Rectal smooth muscle tissue (tissue), 1 donor: Measurements from ENCODE around the gene DDX46.
"Not testable (repeated sequence)": the region's sequence is repeated elsewhere in the genome, so short reads cannot be mapped to it uniquely, and the experiment has no call there.

ENCODE experiments used
- H3K27ac ChIP-seq: one replicate; pipeline ENCODE4 v1.7.0; 2013; ENCODE audit warnings: low read depth, low read length, inconsistent platforms
- H3K27me3 ChIP-seq: one replicate; pipeline ENCODE4 v1.7.0; 2013; ENCODE audit warnings: low read length; ENCODE audit not compliant: control insufficient read depth, insufficient read depth
- H3K36me3 ChIP-seq: one replicate; pipeline ENCODE4 v1.7.0; 2013; ENCODE audit warnings: low read length; ENCODE audit not compliant: control insufficient read depth, insufficient read depth
- H3K4me1 ChIP-seq: one replicate; pipeline ENCODE4 v1.7.0; 2013; ENCODE audit warnings: low read length; ENCODE audit not compliant: control insufficient read depth, insufficient read depth
- H3K4me3 ChIP-seq: one replicate; pipeline ENCODE4 v1.7.0; 2013; ENCODE audit warnings: low read length
- H3K9ac ChIP-seq: one replicate; pipeline ENCODE4 v1.7.0; 2013; ENCODE audit warnings: low read length

DDX46 gene

DNA sequence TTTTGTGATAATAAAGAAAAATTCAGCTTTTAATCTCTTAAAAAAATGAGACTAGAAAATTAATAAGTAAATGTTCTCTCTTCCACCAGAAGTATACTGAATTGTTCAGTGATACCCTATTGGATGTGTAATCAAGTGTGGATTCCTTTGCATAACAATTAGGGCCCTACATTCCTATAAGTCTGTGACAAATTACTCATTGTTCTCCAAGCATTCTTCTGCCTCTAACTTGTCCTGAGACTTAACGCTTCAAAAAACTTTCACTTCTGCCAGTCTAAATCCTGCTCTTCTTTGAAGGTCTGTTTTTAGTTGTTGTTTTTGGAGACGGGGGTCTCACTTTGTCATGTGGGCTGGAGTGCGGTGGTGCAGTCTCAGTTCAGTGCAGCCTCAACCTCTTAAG is 9.2 kb upstream of the DDX46 start:
- Histone ChIP-seq H3K27me3 (no peaks in the 10 kb centered on the region), H3K9ac (no peak overlapping the region), H3K36me3 (peaks cover 2% of the 10 kb centered on the region), H3K4me3 (no peak overlapping the region), H3K4me1 (no peaks in the 10 kb centered on the region), H3K27ac (no peak overlapping the region)

DNA sequence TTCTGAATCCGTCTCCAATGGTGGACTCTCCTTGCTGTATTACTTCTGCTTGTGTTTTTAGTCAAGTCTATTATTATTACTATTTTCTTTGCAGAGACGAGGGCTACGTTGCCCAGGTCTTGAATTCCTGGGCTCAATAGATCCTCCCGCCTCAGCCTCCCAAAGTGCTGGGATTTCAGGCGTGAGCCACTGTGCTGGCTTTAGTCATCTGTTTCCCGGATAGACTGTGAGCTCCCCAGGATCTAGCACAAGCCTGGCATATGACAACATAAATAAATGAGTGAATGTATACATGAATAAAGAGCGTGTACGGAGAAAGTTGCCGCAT is 439 bp upstream of the DDX46 start:
- H3K27ac ChIP-seq = no peak overlapping the region
- H3K27me3 ChIP-seq = no peaks in the 10 kb centered on the region
- peak overlapping the region; percentile 98 for H3K4me3 ChIP-seq
- H3K4me1 ChIP-seq = peaks cover 8% of the 10 kb centered on the region
- peak overlapping the region; percentile 19 for H3K9ac ChIP-seq
- no peaks in the 10 kb centered on the region for H3K36me3 ChIP-seq

DNA sequence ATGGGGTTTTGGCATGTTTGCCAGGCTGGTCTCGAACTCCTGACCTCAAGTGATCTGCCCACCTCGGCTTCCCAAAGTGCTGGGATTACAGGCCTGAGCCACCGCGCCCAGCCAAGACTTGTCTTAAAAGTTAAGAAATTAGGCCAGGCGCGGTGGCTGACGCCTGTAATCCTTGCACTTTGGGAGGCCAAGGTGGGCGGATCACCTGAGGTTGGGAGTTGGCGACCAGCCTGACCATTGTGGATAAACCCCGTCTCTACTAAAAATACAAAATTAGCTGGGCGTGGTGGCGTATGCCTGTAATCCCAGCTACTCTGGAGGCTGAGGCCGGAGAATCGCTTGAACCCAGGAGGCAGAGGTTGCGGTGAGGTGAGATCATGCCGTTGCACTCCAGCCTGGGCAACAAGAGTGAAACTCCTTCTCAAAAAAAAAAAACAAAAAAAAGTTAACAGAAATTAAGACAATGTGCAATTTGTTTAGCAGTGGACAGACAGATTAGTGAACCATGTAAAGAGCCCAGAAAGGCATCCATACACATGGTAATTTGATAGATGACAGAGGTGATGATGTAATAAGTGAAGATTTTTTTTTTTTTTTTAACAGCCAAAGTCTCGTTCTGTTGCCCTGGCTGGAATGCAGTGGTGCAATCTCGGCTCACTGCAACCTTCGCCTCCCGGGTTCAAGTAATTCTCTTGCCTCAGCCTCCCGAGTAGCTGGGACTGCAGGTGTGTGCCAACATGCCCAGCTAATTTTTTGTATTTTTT is 9.1 kb downstream of the DDX46 start:
- H3K9ac ChIP-seq, H3K4me1 ChIP-seq, H3K27ac ChIP-seq, H3K27me3 ChIP-seq, H3K4me3 ChIP-seq: not testable (repeated sequence)
- peaks cover 12% of the 10 kb centered on the region for H3K36me3 ChIP-seq

DNA sequence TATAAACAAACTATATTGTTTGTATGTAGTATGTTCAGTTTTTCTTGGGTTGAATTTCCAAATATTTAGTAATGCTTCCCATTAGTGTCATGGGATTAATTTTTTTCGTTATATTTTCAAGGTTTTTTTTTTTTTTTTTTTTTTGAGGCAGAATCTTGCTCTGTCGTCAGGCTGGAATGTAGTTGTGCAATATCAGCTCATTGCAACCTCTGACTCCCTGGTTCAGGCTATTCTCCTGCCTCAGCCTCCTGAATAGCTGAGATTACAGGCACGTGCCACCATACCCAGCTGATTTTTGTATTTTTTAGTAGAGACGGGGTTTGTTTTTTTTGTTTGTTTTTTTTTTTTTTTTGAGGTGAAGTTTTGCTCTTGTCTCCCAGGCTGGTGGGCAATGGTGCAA is 10.6 kb downstream of the DDX46 start:
- no peak overlapping the region for H3K27ac ChIP-seq
- H3K4me3 ChIP-seq = no peak overlapping the region
- no peaks in the 10 kb centered on the region for H3K4me1 ChIP-seq
- H3K27me3 ChIP-seq = no peaks in the 10 kb centered on the region
- peaks cover 16% of the 10 kb centered on the region for H3K36me3 ChIP-seq
- H3K9ac ChIP-seq = no peak overlapping the region

DNA sequence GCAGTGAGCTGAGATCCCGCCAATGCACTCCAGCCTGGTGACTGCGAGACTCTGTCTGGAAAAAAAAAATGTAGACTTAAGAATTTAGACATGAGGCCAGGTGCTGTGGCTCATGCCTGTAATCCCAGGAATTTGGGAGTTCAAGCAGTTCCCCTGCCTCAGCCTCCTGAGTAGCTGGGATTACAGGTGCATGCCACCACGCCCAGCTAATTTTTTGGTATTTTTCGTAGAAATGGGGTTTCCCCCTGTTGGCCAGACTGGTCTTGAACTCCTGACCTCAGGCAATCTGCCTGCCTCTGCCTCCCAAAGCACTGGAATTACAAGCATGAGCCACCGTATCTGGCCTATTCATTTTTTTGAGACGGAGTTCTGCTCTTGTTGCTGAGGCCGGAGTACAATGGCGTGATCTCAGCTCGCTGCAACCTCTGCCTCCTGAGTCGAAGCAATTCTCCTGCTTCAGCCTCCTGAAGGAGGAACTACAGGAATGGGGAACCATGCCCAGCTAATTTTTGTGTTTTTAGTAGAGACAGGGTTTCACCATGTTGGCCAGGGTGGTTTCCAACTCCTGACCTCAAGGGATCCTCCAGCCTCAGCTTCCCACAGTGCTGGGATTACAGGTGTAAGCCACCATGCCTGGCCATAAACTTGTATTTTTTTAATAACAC is 14.0 kb downstream of the DDX46 start:
- Histone ChIP-seq H3K36me3 (peaks cover 17% of the 10 kb centered on the region), H3K4me3 (no peak overlapping the region), H3K9ac (no peak overlapping the region), H3K27ac (no peak overlapping the region), H3K4me1 (no peaks in the 10 kb centered on the region), H3K27me3 (no peaks in the 10 kb centered on the region)

DNA sequence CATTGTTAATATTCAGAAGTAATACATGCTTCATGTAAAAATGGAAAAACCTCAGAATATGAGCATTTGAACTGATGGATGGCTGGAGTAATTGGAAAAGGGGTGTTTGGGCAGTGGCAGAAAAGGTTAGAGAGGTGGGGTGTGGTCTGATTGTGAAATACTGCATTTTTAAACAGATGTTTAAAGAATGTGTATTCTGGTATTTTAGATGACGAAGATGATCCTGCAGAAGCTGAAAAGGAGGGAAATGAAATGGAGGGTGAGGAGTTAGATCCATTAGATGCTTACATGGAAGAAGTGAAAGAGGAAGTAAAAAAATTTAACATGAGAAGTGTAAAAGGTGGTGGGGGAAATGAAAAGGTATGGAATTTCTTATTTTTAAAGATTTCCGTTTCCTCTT is 18.8 kb downstream of the DDX46 start:
- Histone ChIP-seq H3K9ac (no peak overlapping the region), H3K4me3 (no peak overlapping the region), H3K27me3 (no peaks in the 10 kb centered on the region), H3K36me3 (peaks cover 23% of the 10 kb centered on the region), H3K27ac (no peak overlapping the region), H3K4me1 (no peaks in the 10 kb centered on the region)

DNA sequence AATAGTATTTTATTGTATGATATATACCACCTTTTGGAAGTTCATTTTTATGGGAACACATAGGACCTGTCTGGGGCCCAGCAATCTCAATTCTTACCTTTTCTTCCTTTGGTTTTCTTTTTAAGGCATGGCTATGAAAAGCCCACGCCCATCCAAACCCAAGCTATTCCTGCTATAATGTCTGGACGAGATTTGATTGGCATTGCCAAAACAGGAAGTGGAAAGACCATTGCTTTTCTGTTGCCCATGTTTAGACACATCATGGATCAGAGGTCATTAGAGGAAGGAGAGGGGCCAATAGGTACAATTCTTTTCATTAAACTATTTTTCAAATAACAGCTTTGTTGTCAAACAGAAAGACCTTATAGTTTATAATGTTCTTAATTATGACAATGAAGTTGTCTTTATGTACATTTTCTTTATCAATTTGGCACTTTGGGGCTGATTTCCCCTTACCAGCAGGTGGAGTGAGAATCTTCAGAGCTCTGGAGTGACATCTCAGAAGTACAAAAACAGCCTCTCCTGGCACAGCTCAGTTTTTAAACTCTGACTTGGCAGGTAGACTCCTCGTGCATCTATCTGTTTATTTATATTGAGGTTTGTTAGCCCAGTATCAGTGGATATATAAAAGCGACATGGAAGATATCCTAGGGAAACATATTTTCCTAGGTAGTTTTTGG is 25.8 kb downstream of the DDX46 start:
- Histone ChIP-seq H3K9ac (no peak overlapping the region), H3K27ac (no peak overlapping the region), H3K27me3 (no peaks in the 10 kb centered on the region), H3K36me3 (peaks cover 17% of the 10 kb centered on the region), H3K4me1 (no peaks in the 10 kb centered on the region), H3K4me3 (no peak overlapping the region)

DNA sequence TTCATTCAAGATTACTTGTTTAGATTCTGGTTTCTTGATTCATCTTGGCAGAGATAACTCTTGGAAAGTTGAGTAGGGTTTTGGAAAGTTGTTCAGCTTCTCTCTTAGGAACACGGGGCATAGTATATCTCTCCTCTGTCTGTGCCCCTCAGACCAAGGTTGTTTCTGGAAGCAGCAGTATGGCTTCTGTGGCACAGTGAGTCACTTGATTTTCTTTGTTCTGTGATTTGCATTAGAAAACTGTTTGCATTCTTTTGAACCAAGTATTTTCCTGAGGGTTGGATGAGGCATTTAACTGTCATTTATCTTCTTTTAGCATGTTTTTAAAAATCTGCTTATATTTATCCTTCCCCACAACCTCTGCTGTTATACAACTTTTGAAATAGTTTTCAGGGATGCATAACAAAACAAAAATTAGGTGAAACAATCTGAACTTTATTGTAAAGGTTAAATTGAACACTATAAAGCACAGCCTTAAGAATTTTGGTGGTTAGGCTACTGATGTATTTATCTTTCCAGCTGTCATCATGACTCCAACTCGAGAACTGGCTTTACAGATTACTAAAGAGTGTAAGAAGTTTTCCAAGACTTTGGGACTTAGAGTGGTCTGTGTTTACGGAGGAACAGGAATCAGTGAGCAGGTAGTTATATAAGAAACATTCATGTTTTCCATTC is 26.5 kb downstream of the DDX46 start:
- H3K4me1 ChIP-seq = no peaks in the 10 kb centered on the region

DNA sequence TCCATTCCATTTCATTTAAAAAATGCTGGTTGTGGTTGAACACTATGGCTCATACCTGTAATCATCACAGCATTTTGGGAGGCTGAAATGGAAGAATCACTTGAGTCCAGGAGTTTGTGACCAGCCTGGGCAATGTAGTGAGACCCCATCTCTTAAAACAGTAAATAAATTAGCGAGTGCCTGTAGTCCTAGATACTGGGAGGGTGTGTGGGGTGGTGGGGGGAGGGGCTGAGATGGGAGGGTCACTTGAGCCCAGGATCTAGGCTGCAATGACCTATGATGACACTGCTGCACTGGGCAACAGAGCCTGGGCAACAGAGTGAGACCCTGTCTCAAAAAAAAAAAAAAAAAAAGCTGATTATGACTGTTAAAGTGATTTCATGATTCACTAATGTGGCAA is 29.1 kb downstream of the DDX46 start:
- H3K36me3 ChIP-seq = peaks cover 13% of the 10 kb centered on the region
- H3K27me3 ChIP-seq = no peaks in the 10 kb centered on the region
- H3K4me3 ChIP-seq = no peak overlapping the region
- no peak overlapping the region for H3K27ac ChIP-seq
- H3K4me1 ChIP-seq = no peaks in the 10 kb centered on the region
- H3K9ac ChIP-seq = no peak overlapping the region

More for the DNA sequence above, 26.5 kb downstream of the DDX46 start:
- no peak overlapping the region for H3K4me3 ChIP-seq
- H3K27ac ChIP-seq = no peak overlapping the region
- H3K9ac ChIP-seq = no peak overlapping the region
- no peaks in the 10 kb centered on the region for H3K27me3 ChIP-seq
- peaks cover 17% of the 10 kb centered on the region for H3K36me3 ChIP-seq

DNA sequence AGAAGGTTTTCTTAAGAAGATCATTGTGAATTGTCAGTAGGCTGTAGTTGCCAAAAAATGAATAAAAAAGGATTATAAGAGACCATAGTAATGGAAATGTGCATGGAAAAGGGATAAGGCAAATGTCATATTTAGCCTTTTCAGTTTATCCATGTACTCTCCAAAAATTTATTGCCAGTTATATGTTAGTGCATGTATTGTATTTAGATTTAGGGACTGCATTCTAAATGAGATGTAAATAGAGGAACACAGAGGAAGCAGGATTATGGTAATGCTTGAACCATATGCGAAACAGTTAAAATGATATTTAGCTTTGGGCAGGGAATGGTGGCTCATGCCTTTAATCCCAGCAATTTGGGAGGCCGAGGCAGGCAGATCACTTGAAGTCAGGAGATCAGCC is 33.0 kb downstream of the DDX46 start:
- Histone ChIP-seq H3K27ac (no peak overlapping the region), H3K4me1 (no peaks in the 10 kb centered on the region), H3K36me3 (peaks cover 24% of the 10 kb centered on the region), H3K4me3 (no peak overlapping the region), H3K27me3 (no peaks in the 10 kb centered on the region), H3K9ac (no peak overlapping the region)

DNA sequence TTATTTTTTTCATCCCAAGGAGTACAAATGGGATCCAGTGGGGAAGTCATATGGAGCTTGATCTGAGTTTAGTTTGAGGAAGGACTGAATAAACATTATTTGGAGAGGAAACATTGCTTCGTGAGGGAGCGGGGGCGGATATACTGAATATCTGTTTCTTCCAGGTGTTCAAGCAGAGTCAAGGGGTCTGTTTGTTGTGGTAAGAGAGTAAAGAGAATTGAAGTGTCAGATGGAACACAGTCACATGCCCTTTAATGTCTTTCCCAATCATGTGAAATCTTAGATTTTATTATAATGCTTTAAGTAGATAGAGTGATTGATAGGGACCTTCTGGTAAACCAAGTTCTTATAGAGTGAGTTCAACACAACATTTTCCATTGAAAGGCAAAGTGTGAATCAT is 33.7 kb downstream of the DDX46 start:
- no peaks in the 10 kb centered on the region for H3K4me1 ChIP-seq
- no peak overlapping the region for H3K9ac ChIP-seq
- H3K4me3 ChIP-seq = no peak overlapping the region
- peaks cover 26% of the 10 kb centered on the region for H3K36me3 ChIP-seq
- no peaks in the 10 kb centered on the region for H3K27me3 ChIP-seq
- H3K27ac ChIP-seq = no peak overlapping the region

DNA sequence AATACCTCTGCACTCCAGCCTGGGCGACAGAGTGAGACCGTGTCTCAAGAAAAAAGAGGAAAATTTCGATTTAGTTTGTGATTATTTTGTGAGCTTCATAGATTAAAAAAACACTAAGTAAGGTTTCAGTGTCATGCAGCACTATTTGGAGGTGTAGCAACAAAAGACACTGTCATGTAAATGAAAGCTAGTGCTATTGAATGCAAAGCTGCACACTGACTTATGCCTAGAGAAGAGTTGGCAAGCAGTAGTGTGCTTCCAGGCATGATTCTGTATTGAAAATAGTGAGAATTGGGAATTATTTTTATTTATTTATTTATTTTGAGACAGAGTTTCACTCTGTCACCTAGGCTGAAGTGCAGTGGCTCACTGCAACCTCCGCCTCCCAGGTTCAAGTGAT is 34.5 kb downstream of the DDX46 start:
- Histone ChIP-seq H3K36me3 (peaks cover 26% of the 10 kb centered on the region), H3K27ac (no peak overlapping the region), H3K27me3 (no peaks in the 10 kb centered on the region)

More for the DNA sequence above, 34.5 kb downstream of the DDX46 start:
- Histone ChIP-seq H3K4me1 (no peaks in the 10 kb centered on the region), H3K9ac (no peak overlapping the region), H3K4me3 (no peak overlapping the region)
